ENCODE measurements around the gene RPS4Y1.
"Not testable (repeated sequence)": the region's sequence is repeated elsewhere in the genome, so short reads cannot be mapped to it uniquely, and the experiment has no call there.

RPS4Y1 gene

GRCh38 chrY:2841471-2841893 is at the start of gene RPS4Y1:
TSS of gene RPS4Y1 (plus strand) at chrY:2841602. CDS start at chrY:2841625, 23 bp downstream.
- no peak for DNase-seq

GRCh38 chrY:2796977-2797523 is 44.4 kb upstream of the RPS4Y1 start:
- no peak for DNase-seq

- DNase-seq, result no peak
Observed at GRCh38 chrY:2797991-2798390, 43.4 kb upstream of the RPS4Y1 start.

- no peak for DNase-seq
Observed at GRCh38 chrY:2800246-2800645, 41.2 kb upstream of the RPS4Y1 start.

- not testable (repeated sequence) for DNase-seq
Observed at GRCh38 chrY:2817146-2817896, 24.1 kb upstream of the RPS4Y1 start.

- no peak for DNase-seq
Observed at GRCh38 chrY:2824471-2824870, 16.9 kb upstream of the RPS4Y1 start.

- no peak for DNase-seq
Observed at GRCh38 chrY:2828497-2828896, 12.9 kb upstream of the RPS4Y1 start.

- DNase-seq, result no peak
Observed at GRCh38 chrY:2835230-2835629, 6.2 kb upstream of the RPS4Y1 start.

GRCh38 chrY:2837078-2837477 is 4.3 kb upstream of the RPS4Y1 start:
- no peak for DNase-seq

GRCh38 chrY:2837932-2838331 is 3.5 kb upstream of the RPS4Y1 start:
- no peak for DNase-seq

- DNase-seq, result no peak
Observed at GRCh38 chrY:2846791-2847190, 5.4 kb downstream of the RPS4Y1 start.

GRCh38 chrY:2848384-2848783 is 7.0 kb downstream of the RPS4Y1 start:
- DNase-seq, result no peak

- no peak for DNase-seq
Observed at GRCh38 chrY:2849368-2849767, 8.0 kb downstream of the RPS4Y1 start.

GRCh38 chrY:2854145-2854774 is 12.9 kb downstream of the RPS4Y1 start:
- DNase-seq, result no peak

GRCh38 chrY:2857068-2857467 is 15.7 kb downstream of the RPS4Y1 start:
- no peak for DNase-seq

- DNase-seq, result no peak
Observed at GRCh38 chrY:2857686-2858085, 16.3 kb downstream of the RPS4Y1 start.

- DNase-seq, result no peak
Observed at GRCh38 chrY:2859782-2860181, 18.4 kb downstream of the RPS4Y1 start.

GRCh38 chrY:2860511-2860910 is 19.1 kb downstream of the RPS4Y1 start:
- DNase-seq, result no peak

- no peak for DNase-seq
Observed at GRCh38 chrY:2866581-2866980, 25.2 kb downstream of the RPS4Y1 start.

- DNase-seq, result no peak
Observed at GRCh38 chrY:2867469-2867868, 26.1 kb downstream of the RPS4Y1 start.

- no peak for DNase-seq
Observed at GRCh38 chrY:2868035-2868607, 26.7 kb downstream of the RPS4Y1 start.

GRCh38 chrY:2872234-2872633 is 30.8 kb downstream of the RPS4Y1 start:
- DNase-seq, result not testable (repeated sequence)

- no peak for DNase-seq
Observed at GRCh38 chrY:2874211-2874610, 32.8 kb downstream of the RPS4Y1 start.

- DNase-seq, result no peak
Observed at GRCh38 chrY:2883561-2883960, 42.2 kb downstream of the RPS4Y1 start.

Measured in CD4-positive, alpha-beta T cell treated with Interleukin-6 for 4 hours (primary cell).